OCI-LY1 (cell line): Measurements from ENCODE around the gene LOXL4.

Source experiments
- H2AFZ ChIP-seq: fragments of 200-600 bp; sonication (generic), shearing (Covaris generic); 2 replicates; pipeline ENCODE4 v1.6.0; 2014; ENCODE audit warnings: antibody characterized with exemption, mild to moderate bottlenecking, low read length
- H3F3A ChIP-seq: fragments of 200-600 bp; sonication (generic), shearing (Covaris generic); 2 replicates; pipeline ENCODE4 v1.6.0; 2014; ENCODE audit warnings: mild to moderate bottlenecking, antibody characterized with exemption, low read length, moderate library complexity; ENCODE audit not compliant: insufficient read depth
- H3K27ac ChIP-seq: fragments of 200-600 bp; sonication (generic); 2 replicates; pipeline ENCODE4 v1.5.1; 2014; ENCODE audit warnings: low read length, mixed run types, mild to moderate bottlenecking, low read depth; ENCODE audit not compliant: poor library complexity, severe bottlenecking
- H3K27me3 ChIP-seq: fragments of 200-600 bp; sonication (generic); 2 replicates; pipeline ENCODE4 v1.6.0; 2014; ENCODE audit warnings: antibody characterized with exemption, mild to moderate bottlenecking, low read length, moderate library complexity; ENCODE audit not compliant: insufficient read depth
- H3K36me3 ChIP-seq: fragments of 200-600 bp; sonication (generic); 2 replicates; pipeline ENCODE4 v1.6.1; 2014; ENCODE audit warnings: mild to moderate bottlenecking, antibody characterized with exemption, low read length, moderate library complexity, mixed read lengths; ENCODE audit not compliant: insufficient read depth
- H3K4me1 ChIP-seq: fragments of 200-600 bp; sonication (generic); 2 replicates; pipeline ENCODE4 v1.5.1; 2014; ENCODE audit warnings: mild to moderate bottlenecking, low read length, moderate library complexity; ENCODE audit not compliant: insufficient read depth, severe bottlenecking
- H3K4me2 ChIP-seq: fragments of 200-600 bp; sonication (generic), shearing (Covaris generic); 2 replicates; pipeline ENCODE4 v1.6.1; 2014; ENCODE audit warnings: low read length
- H3K4me3 ChIP-seq: fragments of 200-600 bp; sonication (generic); 2 replicates; pipeline ENCODE4 v1.5.1; 2014; ENCODE audit warnings: low read length, low read depth, mild to moderate bottlenecking, mixed read lengths; ENCODE audit not compliant: poor library complexity, severe bottlenecking
- H3K79me2 ChIP-seq: fragments of 200-600 bp; shearing (Covaris generic); 2 replicates; pipeline ENCODE4 v1.6.1; 2016; ENCODE audit warnings: mixed run types, low read length, mixed read lengths; ENCODE audit not compliant: insufficient read depth
- H3K9ac ChIP-seq: fragments of 200-600 bp; sonication (generic), shearing (Covaris generic); 2 replicates; pipeline ENCODE4 v1.6.1; 2014; ENCODE audit warnings: mild to moderate bottlenecking, low read length, mixed read lengths
- H3K9me2 ChIP-seq: fragments of 200-600 bp; sonication (generic), shearing (Covaris generic); 2 replicates; pipeline ENCODE4 v1.6.1; 2014; ENCODE audit warnings: low read depth, mild to moderate bottlenecking, low read length, mixed read lengths
- H3K9me3 ChIP-seq: fragments of 200-600 bp; shearing (Covaris generic); 2 replicates; pipeline ENCODE4 v1.6.1; 2014; ENCODE audit warnings: low read length, mixed read lengths
- H4K20me1 ChIP-seq: fragments of 200-600 bp; sonication (generic), shearing (Covaris generic); 2 replicates; pipeline ENCODE4 v1.6.0; 2016; ENCODE audit warnings: mild to moderate bottlenecking, low read length; ENCODE audit not compliant: insufficient read depth
- EZH2 ChIP-seq: fragments of 200-600 bp; sonication (generic), shearing (Covaris generic); IDR thresholded peaks from 2 replicates; pipeline ENCODE4 v1.8.0; 2017; ENCODE audit warnings: borderline replicate concordance, mixed run types, mild to moderate bottlenecking, antibody characterized with exemption, low read length, moderate library complexity, mixed read lengths
- TF ChIP-seq, protein P1 (sequence below): fragments of 200-600 bp; sonication (generic), shearing (Covaris generic); IDR thresholded peaks from 2 replicates; pipeline ENCODE4 v1.5.1; 2017; ENCODE audit warnings: mild to moderate bottlenecking, antibody characterized with exemption, low read length, moderate library complexity, mixed read lengths

The LOXL4 gene

DNA sequence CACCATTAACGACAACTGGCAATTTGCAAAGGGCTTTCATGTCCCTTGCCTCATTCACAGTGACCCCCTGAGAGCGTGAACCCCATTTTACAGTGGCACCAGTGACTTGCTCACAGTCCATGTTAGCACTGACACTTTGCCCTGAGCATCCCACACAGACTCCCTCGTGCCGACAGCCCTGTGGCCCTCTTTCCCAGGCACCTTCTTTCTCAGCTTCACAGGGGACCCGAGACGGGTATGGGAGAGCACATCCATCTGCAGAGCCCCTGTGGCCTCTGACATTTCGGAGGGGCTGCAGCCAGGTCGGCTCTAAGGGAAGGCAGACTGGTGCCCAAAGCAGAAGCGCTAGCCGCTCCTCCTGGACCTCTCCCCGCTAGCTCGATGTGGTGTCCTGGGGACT lies 10.8 kb downstream of the LOXL4 start:
- H3K9me3 ChIP-seq = no peaks in the 10 kb centered on the region
- no peaks in the 10 kb centered on the region for H3F3A ChIP-seq
- H3K9ac ChIP-seq = no peak overlapping the region
- TF ChIP-seq EZH2 = no peak
- TF ChIP-seq, protein P1, sequence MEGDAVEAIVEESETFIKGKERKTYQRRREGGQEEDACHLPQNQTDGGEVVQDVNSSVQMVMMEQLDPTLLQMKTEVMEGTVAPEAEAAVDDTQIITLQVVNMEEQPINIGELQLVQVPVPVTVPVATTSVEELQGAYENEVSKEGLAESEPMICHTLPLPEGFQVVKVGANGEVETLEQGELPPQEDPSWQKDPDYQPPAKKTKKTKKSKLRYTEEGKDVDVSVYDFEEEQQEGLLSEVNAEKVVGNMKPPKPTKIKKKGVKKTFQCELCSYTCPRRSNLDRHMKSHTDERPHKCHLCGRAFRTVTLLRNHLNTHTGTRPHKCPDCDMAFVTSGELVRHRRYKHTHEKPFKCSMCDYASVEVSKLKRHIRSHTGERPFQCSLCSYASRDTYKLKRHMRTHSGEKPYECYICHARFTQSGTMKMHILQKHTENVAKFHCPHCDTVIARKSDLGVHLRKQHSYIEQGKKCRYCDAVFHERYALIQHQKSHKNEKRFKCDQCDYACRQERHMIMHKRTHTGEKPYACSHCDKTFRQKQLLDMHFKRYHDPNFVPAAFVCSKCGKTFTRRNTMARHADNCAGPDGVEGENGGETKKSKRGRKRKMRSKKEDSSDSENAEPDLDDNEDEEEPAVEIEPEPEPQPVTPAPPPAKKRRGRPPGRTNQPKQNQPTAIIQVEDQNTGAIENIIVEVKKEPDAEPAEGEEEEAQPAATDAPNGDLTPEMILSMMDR = no peak
- no peak overlapping the region for H3K4me2 ChIP-seq
- no peak overlapping the region for H3K27ac ChIP-seq
- H3K4me1 ChIP-seq = peaks cover 7% of the 10 kb centered on the region
- no peaks in the 10 kb centered on the region for H4K20me1 ChIP-seq
- H3K36me3 ChIP-seq = no peaks in the 10 kb centered on the region
- H3K27me3 ChIP-seq = no peaks in the 10 kb centered on the region
- H3K4me3 ChIP-seq = no peak overlapping the region
- H3K9me2 ChIP-seq = no peaks in the 10 kb centered on the region
- no peaks in the 10 kb centered on the region for H3K79me2 ChIP-seq
- H2AFZ ChIP-seq = no peak overlapping the region

DNA sequence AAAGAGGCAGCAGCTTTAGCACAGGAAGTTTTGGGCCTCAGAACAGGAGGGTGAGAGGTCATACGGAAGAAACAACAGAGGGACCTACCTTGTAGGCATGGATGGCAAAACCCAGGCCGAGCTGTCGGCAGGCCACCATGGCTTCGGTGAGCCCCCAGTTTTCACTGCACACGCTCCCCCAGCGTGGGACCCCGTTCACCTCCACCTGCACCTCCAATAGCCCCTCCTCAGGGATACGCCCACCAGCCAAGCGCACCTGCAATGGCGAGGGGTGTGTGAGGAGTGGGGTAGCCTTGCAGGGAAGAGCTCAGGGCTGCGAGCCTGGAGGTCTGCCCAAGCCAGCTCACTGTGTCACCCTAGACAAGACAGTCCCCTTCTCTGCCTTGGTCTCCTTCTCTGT lies 11.3 kb downstream of the LOXL4 start:
- no peak overlapping the region for H2AFZ ChIP-seq
- H3K4me1 ChIP-seq = peaks cover 7% of the 10 kb centered on the region
- no peak overlapping the region for H3K4me2 ChIP-seq
- no peaks in the 10 kb centered on the region for H3K36me3 ChIP-seq
- no peaks in the 10 kb centered on the region for H3K9me3 ChIP-seq
- H3K9me2 ChIP-seq = no peaks in the 10 kb centered on the region
- H3K79me2 ChIP-seq = no peaks in the 10 kb centered on the region
- no peak overlapping the region for H3K27ac ChIP-seq
- TF ChIP-seq, protein P1 = no peak
- TF ChIP-seq EZH2 = no peak
- no peaks in the 10 kb centered on the region for H4K20me1 ChIP-seq
- H3K9ac ChIP-seq = no peak overlapping the region
- H3K27me3 ChIP-seq = no peaks in the 10 kb centered on the region
- H3K4me3 ChIP-seq = no peak overlapping the region
- no peaks in the 10 kb centered on the region for H3F3A ChIP-seq

DNA sequence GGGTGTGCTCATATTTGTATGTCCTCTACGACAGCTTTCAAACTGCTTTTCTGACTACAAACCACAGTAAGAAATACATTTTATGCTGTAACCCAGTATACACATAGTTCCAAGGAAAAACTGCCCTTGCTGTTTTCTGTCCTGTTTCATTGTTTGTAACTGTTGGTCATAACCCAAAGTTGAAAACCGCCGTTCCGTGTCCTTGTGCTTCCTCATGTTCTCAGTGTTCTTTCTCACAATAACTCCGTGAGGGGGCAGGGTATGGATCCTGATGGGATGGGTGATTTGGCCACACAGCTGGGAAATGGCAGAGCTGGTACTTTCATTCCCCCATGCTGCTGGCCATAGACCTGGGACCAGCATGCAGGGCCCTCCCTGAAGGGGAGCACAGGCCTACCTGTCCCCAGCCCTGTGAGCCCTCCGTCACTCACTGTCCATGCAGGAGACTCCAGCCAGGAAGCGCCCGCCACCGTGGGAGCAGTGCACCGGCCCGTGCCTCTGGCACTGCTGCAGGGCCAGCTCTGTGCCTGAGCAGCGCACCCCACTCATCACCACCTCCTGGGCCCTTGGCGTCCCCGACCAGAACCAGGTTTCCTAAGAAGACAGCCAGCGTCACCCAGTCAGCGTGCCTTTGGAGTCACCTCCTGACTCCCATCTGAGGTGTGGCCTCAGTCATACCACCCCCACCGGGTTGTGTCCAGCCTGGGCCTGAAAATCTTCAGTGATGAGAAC lies 12.7 kb downstream of the LOXL4 start:
- no peaks in the 10 kb centered on the region for H3K36me3 ChIP-seq
- no peak overlapping the region for H2AFZ ChIP-seq
- no peak overlapping the region for H3K9ac ChIP-seq
- H3K79me2 ChIP-seq = no peaks in the 10 kb centered on the region
- no peaks in the 10 kb centered on the region for H4K20me1 ChIP-seq
- peaks cover 7% of the 10 kb centered on the region for H3K4me1 ChIP-seq
- no peaks in the 10 kb centered on the region for H3F3A ChIP-seq
- H3K27ac ChIP-seq = no peak overlapping the region
- no peaks in the 10 kb centered on the region for H3K9me2 ChIP-seq
- H3K27me3 ChIP-seq = no peaks in the 10 kb centered on the region
- TF ChIP-seq, protein P1 = no peak
- no peak for TF ChIP-seq EZH2
- no peaks in the 10 kb centered on the region for H3K9me3 ChIP-seq
- no peak overlapping the region for H3K4me2 ChIP-seq
- H3K4me3 ChIP-seq = no peak overlapping the region
